Measurements from ENCODE around the gene SPEG.

DNA sequence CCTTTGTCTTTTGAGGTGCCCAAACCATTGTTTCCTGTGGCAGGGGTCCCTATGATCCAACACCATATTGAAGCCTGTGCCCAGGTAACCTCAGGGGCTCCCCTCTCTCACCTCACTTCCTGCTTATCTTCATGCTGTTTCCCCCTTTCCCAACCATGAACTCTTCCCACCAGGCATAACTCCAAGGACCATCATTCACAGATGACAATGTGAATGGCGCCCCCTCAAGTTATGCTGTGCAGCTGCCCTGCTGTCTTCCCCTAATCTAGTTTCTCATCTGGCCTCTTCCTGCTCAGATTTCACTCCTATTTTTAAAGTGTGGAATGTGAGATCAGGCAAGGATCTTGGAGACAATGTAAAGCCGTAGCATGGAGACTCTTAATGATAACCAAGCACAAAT is 65.5 kb downstream of the SPEG start:
- TF ChIP-seq, protein P1, sequence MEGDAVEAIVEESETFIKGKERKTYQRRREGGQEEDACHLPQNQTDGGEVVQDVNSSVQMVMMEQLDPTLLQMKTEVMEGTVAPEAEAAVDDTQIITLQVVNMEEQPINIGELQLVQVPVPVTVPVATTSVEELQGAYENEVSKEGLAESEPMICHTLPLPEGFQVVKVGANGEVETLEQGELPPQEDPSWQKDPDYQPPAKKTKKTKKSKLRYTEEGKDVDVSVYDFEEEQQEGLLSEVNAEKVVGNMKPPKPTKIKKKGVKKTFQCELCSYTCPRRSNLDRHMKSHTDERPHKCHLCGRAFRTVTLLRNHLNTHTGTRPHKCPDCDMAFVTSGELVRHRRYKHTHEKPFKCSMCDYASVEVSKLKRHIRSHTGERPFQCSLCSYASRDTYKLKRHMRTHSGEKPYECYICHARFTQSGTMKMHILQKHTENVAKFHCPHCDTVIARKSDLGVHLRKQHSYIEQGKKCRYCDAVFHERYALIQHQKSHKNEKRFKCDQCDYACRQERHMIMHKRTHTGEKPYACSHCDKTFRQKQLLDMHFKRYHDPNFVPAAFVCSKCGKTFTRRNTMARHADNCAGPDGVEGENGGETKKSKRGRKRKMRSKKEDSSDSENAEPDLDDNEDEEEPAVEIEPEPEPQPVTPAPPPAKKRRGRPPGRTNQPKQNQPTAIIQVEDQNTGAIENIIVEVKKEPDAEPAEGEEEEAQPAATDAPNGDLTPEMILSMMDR (IDR thresholded peaks at IDR 0.05) = no peak
- TF ChIP-seq POLR2A (IDR thresholded peaks at IDR 0.05) = no peak
- no peak for TF ChIP-seq EP300 (IDR thresholded peaks at IDR 0.05)

All from tibial nerve (tissue), 4 donors.